ENCODE results near the gene ZNF747.

ZNF747 gene

GRCh38 chr16:30534368-30535105 is at the start of gene ZNF747:
Gene ZNF747 (minus strand): TSS chr16:30534858. CDS start chr16:30534679, 179 bp downstream.
- DNase-seq (ENCODE audit: low spot score) = peak; percentile 93

- DNase-seq (ENCODE audit: low spot score) = no peak
Observed at GRCh38 chr16:30582611-30583340, 48.1 kb upstream of the ZNF747 start.

- no peak for DNase-seq (ENCODE audit: low spot score)
Observed at GRCh38 chr16:30581457-30581856, 46.8 kb upstream of the ZNF747 start.

- DNase-seq (ENCODE audit: low spot score) = no peak
Observed at GRCh38 chr16:30574678-30575077, 40.0 kb upstream of the ZNF747 start.

GRCh38 chr16:30571445-30572322 is 37.0 kb upstream of the ZNF747 start, which contains the start of gene ZNF688:
Gene ZNF688 (minus strand): TSS chr16:30571714. CDS start chr16:30571629, 85 bp downstream.
- peak; percentile 96 for DNase-seq (ENCODE audit: low spot score)

- no peak for DNase-seq (ENCODE audit: low spot score)
Observed at GRCh38 chr16:30570636-30571444, 36.2 kb upstream of the ZNF747 start.

- no peak for DNase-seq (ENCODE audit: low spot score)
Observed at GRCh38 chr16:30569746-30570635, 35.3 kb upstream of the ZNF747 start.

- no peak for DNase-seq (ENCODE audit: low spot score)
Observed at GRCh38 chr16:30569281-30569680, 34.6 kb upstream of the ZNF747 start.

- peak; percentile 82 for DNase-seq (ENCODE audit: low spot score)
Observed at GRCh38 chr16:30567991-30568638, 33.5 kb upstream of the ZNF747 start.

GRCh38 chr16:30567160-30567990 is 32.7 kb upstream of the ZNF747 start:
- peak; percentile 82 for DNase-seq (ENCODE audit: low spot score)

GRCh38 chr16:30566531-30566930 is 31.9 kb upstream of the ZNF747 start:
- DNase-seq (ENCODE audit: low spot score) = no peak

GRCh38 chr16:30565984-30566383 is 31.3 kb upstream of the ZNF747 start:
- no peak for DNase-seq (ENCODE audit: low spot score)

GRCh38 chr16:30565526-30565925 is 30.9 kb upstream of the ZNF747 start:
- no peak for DNase-seq (ENCODE audit: low spot score)

- DNase-seq (ENCODE audit: low spot score) = no peak
Observed at GRCh38 chr16:30562021-30562420, 27.4 kb upstream of the ZNF747 start.

- DNase-seq (ENCODE audit: low spot score) = no peak
Observed at GRCh38 chr16:30561089-30561816, 26.6 kb upstream of the ZNF747 start.

- no peak for DNase-seq (ENCODE audit: low spot score)
Observed at GRCh38 chr16:30559690-30560089, 25.0 kb upstream of the ZNF747 start.

GRCh38 chr16:30558789-30559377 is 24.2 kb upstream of the ZNF747 start:
- no peak for DNase-seq (ENCODE audit: low spot score)
